IMR-90 (cell line): ENCODE measurements around the gene ATG2A.

Source experiments
- BHLHE40 ChIP-seq: fragments of 150-350 bp; IDR thresholded peaks from 2 replicates; pipeline ENCODE4 v1.6.1; 2016; ENCODE audit warnings: mild to moderate bottlenecking, low read depth, low read length
- CEBPB ChIP-seq: IDR thresholded peaks from 2 replicates; pipeline ENCODE4 v1.6.1; 2012; ENCODE audit warnings: low read depth, low read length, improper control_type of control experiment
- FOS ChIP-seq: fragments of 150-350 bp; IDR thresholded peaks from 2 replicates; pipeline ENCODE4 v1.6.1; 2016; ENCODE audit warnings: low read depth, low read length
- MAZ ChIP-seq: IDR thresholded peaks from 2 replicates; pipeline ENCODE4 v1.6.1; 2012; ENCODE audit warnings: low read depth, mild to moderate bottlenecking, low read length, improper control_type of control experiment, moderate library complexity, borderline replicate concordance
- MXI1 ChIP-seq: IDR thresholded peaks from 2 replicates; pipeline ENCODE4 v1.6.1; 2012; ENCODE audit warnings: low read depth, mild to moderate bottlenecking, low read length, moderate library complexity, borderline replicate concordance
- POLR2A ChIP-seq: IDR thresholded peaks from 2 replicates; pipeline ENCODE4 v1.6.1; 2012; ENCODE audit warnings: mild to moderate bottlenecking, low read depth, low read length
- RAD21 ChIP-seq: IDR thresholded peaks from 2 replicates; pipeline ENCODE4 v1.6.1; 2012; ENCODE audit warnings: low read length, improper control_type of control experiment
- RFX5 ChIP-seq: IDR thresholded peaks from 2 replicates; pipeline ENCODE4 v1.8.0; 2012; ENCODE audit warnings: low read depth, mild to moderate bottlenecking, low read length, moderate library complexity
- SMC3 ChIP-seq: fragments of 150-350 bp; IDR thresholded peaks from 2 replicates; pipeline ENCODE4 v1.6.1; 2016; ENCODE audit warnings: low read depth, mild to moderate bottlenecking, antibody characterized with exemption, low read length, moderate library complexity
- TF ChIP-seq, protein P1 (sequence below): conservative IDR thresholded peaks from 2 replicates; pipeline ENCODE4 v1.5.1; 2012; ENCODE audit warnings: mild to moderate bottlenecking, low read depth, low read length, improper control_type of control experiment
- TF ChIP-seq, protein P2 (sequence below): fragments of 150-350 bp; IDR thresholded peaks from 2 replicates; pipeline ENCODE4 v1.6.1; 2017; ENCODE audit warnings: mild to moderate bottlenecking, antibody characterized with exemption, low read length, low read depth

DNA sequence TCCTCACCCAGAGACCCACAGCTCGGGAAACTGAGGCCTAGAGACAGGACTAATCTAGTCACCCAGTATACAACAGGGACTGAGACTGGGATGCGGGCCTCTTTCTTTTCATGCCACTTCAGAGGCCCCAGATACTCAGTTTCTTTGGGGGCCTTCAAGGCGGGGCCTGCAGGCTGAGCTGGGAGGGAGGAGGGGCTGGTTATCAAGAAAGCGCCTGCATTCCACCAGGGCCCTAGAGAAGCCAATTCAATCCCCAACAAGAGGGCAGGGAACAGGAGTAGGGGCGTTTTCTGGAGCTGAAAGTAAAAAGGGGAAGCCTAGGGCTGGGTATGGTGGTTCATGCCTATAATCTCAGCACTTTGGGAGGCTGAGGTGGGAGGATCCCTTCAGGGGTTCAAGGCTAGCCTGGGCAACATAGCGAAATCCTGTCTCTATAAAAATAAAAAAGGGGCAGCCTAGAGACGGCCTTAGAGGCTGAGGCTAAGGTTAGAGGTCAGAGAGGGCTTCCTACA is 1.6 kb downstream of the ATG2A start:
- TF ChIP-seq, protein P1, sequence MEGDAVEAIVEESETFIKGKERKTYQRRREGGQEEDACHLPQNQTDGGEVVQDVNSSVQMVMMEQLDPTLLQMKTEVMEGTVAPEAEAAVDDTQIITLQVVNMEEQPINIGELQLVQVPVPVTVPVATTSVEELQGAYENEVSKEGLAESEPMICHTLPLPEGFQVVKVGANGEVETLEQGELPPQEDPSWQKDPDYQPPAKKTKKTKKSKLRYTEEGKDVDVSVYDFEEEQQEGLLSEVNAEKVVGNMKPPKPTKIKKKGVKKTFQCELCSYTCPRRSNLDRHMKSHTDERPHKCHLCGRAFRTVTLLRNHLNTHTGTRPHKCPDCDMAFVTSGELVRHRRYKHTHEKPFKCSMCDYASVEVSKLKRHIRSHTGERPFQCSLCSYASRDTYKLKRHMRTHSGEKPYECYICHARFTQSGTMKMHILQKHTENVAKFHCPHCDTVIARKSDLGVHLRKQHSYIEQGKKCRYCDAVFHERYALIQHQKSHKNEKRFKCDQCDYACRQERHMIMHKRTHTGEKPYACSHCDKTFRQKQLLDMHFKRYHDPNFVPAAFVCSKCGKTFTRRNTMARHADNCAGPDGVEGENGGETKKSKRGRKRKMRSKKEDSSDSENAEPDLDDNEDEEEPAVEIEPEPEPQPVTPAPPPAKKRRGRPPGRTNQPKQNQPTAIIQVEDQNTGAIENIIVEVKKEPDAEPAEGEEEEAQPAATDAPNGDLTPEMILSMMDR = no peak
- TF ChIP-seq CEBPB (no peak), SMC3 (no peak), POLR2A (no peak), MXI1 (no peak), FOS (no peak), MAZ (no peak), BHLHE40 (no peak), RAD21 (no peak), RFX5 (no peak)
- TF ChIP-seq, protein P2, sequence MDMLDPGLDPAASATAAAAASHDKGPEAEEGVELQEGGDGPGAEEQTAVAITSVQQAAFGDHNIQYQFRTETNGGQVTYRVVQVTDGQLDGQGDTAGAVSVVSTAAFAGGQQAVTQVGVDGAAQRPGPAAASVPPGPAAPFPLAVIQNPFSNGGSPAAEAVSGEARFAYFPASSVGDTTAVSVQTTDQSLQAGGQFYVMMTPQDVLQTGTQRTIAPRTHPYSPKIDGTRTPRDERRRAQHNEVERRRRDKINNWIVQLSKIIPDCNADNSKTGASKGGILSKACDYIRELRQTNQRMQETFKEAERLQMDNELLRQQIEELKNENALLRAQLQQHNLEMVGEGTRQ = no peak
